Esophagus muscularis mucosa (tissue), 4 donors: ENCODE data around the gene HS6ST3.

Experiments
- CTCF ChIP-seq, 3 experiments: fragments of 200-600 bp in 2 of 3; fragments of 450-650 bp in 1 of 3; sonication (generic) in 2 of 3; IDR thresholded peaks; one replicate each; pipeline ENCODE4 v1.5.1; 2017 to 2019; ENCODE audit warnings: antibody characterized with exemption in 3 of 3, mild to moderate bottlenecking in 2 of 3, moderate library complexity in 1 of 3
- EP300 ChIP-seq: sonication (generic); formaldehyde crosslinking; IDR thresholded peaks from one replicate; pipeline ENCODE4 v1.6.1; 2017; ENCODE audit warnings: antibody characterized with exemption
- POLR2A ChIP-seq: fragments of 450-650 bp; IDR thresholded peaks from one replicate; pipeline ENCODE4 v1.6.1; 2017; ENCODE audit warnings: antibody characterized with exemption, moderate library complexity, mild to moderate bottlenecking, low read depth
- POLR2AphosphoS5 ChIP-seq, 2 donors: sonication (generic); formaldehyde crosslinking; IDR thresholded peaks; one replicate each; pipeline ENCODE4 v1.6.1; 2017; ENCODE audit warnings: antibody characterized with exemption in 2 of 2

- no peak for TF ChIP-seq CTCF (IDR thresholded peaks at IDR 0.05)
- no peak for TF ChIP-seq POLR2AphosphoS5 (IDR thresholded peaks at IDR 0.05)
- TF ChIP-seq POLR2A, result no peak
- TF ChIP-seq EP300, result no peak
These were observed 462.7 kb downstream of the HS6ST3 start for GRCh38 chr13:96552559-96552958.
